RKO (cell line): ENCODE data around the gene LIN52.

Experiments used
- DNase-seq: peaks from one replicate; pipeline ENCODE4 v3.0.0-alpha.2; 2016; ENCODE audit warnings: low spot score

LIN52 gene

GRCh38 chr14:74084277-74085046 lies at the start of gene LIN52, which contains the start of gene ALDH6A1:
Gene LIN52, plus strand, starts transcription at chr14:74084956. Its CDS starts 19 bp downstream, at chr14:74084975.
Gene ALDH6A1, minus strand, starts transcription at chr14:74084453. Its CDS starts 59 bp downstream, at chr14:74084394.
- peak; percentile 100 for DNase-seq

GRCh38 chr14:74035556-74035955 lies 49.2 kb upstream of the LIN52 start:
- peak; percentile 60 for DNase-seq

- peak; percentile 79 for DNase-seq
Measured at GRCh38 chr14:74038020-74038859, 46.5 kb upstream of the LIN52 start.

- no peak for DNase-seq
Measured at GRCh38 chr14:74042296-74042695, 42.5 kb upstream of the LIN52 start.

GRCh38 chr14:74045522-74045921 lies 39.2 kb upstream of the LIN52 start:
- no peak for DNase-seq

GRCh38 chr14:74048281-74048680 lies 36.5 kb upstream of the LIN52 start:
- peak; percentile 10 for DNase-seq

- DNase-seq, result no peak
Measured at GRCh38 chr14:74049876-74050495, 34.8 kb upstream of the LIN52 start.

GRCh38 chr14:74062809-74063150 lies 22.0 kb upstream of the LIN52 start:
- DNase-seq, result no peak

GRCh38 chr14:74064426-74064825 lies 20.3 kb upstream of the LIN52 start:
- DNase-seq, result no peak

GRCh38 chr14:74064883-74065282 lies 19.9 kb upstream of the LIN52 start:
- DNase-seq, result no peak

- DNase-seq, result no peak
Measured at GRCh38 chr14:74065746-74066575, 18.8 kb upstream of the LIN52 start.

- no peak for DNase-seq
Measured at GRCh38 chr14:74077401-74077800, 7.4 kb upstream of the LIN52 start.

GRCh38 chr14:74080820-74081460 lies 3.8 kb upstream of the LIN52 start:
- DNase-seq, result no peak

GRCh38 chr14:74081491-74081890 lies 3.3 kb upstream of the LIN52 start:
- no peak for DNase-seq

- no peak for DNase-seq
Measured at GRCh38 chr14:74083161-74083560, 1.6 kb upstream of the LIN52 start.

GRCh38 chr14:74083784-74084276 lies 926 bp upstream of the LIN52 start:
- DNase-seq, result no peak

GRCh38 chr14:74085047-74085637 lies 386 bp downstream of the LIN52 start:
- DNase-seq, result peak; percentile 78

GRCh38 chr14:74085828-74086227 lies 1.1 kb downstream of the LIN52 start:
- DNase-seq, result no peak

- DNase-seq, result no peak
Measured at GRCh38 chr14:74089251-74090020, 4.7 kb downstream of the LIN52 start.

- DNase-seq, result no peak
Measured at GRCh38 chr14:74105381-74105780, 20.6 kb downstream of the LIN52 start.
